CD14-positive monocyte (primary cell): Measurements from ENCODE around the gene CYP27C1. TPM values are rescaled to one million over a fixed set of nuclear protein-coding genes. Genes with fewer than 3 reads are reported as not detected.

Experiments used
- DNase-seq, 3 donors: peaks; one replicate each; pipeline ENCODE4 v3.0.0-alpha.2; 2011 to 2022
- H2AFZ ChIP-seq: 2 replicates; pipeline ENCODE4 v1.6.0; 2012; ENCODE audit warnings: mild to moderate bottlenecking, low read depth, low read length, inconsistent platforms; ENCODE audit not compliant: insufficient read depth, poor library complexity, severe bottlenecking
- H3K27ac ChIP-seq, 2 donors: 1 replicate in 1 of 2; 2 replicates in 1 of 2; pipeline ENCODE4 v1.5.1; 2012 to 2013; ENCODE audit warnings: low read length in 2 of 2, control low read depth in 1 of 2, inconsistent platforms in 1 of 2, low read depth in 1 of 2, mild to moderate bottlenecking in 1 of 2
- H3K27me3 ChIP-seq, 2 donors: one replicate each; pipeline versions ENCODE4 v1.6.0 to v1.6.1; 2011 to 2013; ENCODE audit warnings: low read length in 2 of 2; ENCODE audit not compliant: control insufficient read depth in 2 of 2, insufficient read depth in 2 of 2
- H3K36me3 ChIP-seq, 2 donors: replicated peaks in 1 of 2; 1 replicate in 1 of 2; 2 replicates in 1 of 2; pipeline versions ENCODE4 v1.5.1 to v1.6.1; 2012 to 2013; ENCODE audit warnings: low read length in 2 of 2, control low read depth in 1 of 2, inconsistent platforms in 1 of 2, mild to moderate bottlenecking in 1 of 2; ENCODE audit not compliant: insufficient read depth in 2 of 2, control insufficient read depth in 1 of 2
- H3K4me1 ChIP-seq, 2 donors: 1 replicate in 1 of 2; 2 replicates in 1 of 2; pipeline versions ENCODE4 v1.5.1 to v1.6.1; 2012 to 2013; ENCODE audit warnings: low read length in 2 of 2, control low read depth in 1 of 2, inconsistent platforms in 1 of 2, mild to moderate bottlenecking in 1 of 2, moderate library complexity in 1 of 2; ENCODE audit not compliant: insufficient read depth in 2 of 2, control insufficient read depth in 1 of 2
- H3K4me2 ChIP-seq: replicated peaks from 2 replicates; pipeline ENCODE3; 2012; ENCODE audit warnings: low read length, moderate library complexity, mild to moderate bottlenecking; ENCODE audit not compliant: poor library complexity, severe bottlenecking; ENCODE audit errors: extremely low read depth
- H3K4me3 ChIP-seq, 3 experiments: fragments of 200-600 bp in 1 of 3; sonication (generic) in 1 of 3; replicated peaks in 1 of 3; 1 replicate in 2 of 3; 2 replicates in 1 of 3; pipeline ENCODE4 v1.5.1; 2011 to 2013; ENCODE audit warnings: low read length in 3 of 3, mild to moderate bottlenecking in 3 of 3, control low read depth in 2 of 3, low read depth in 2 of 3, inconsistent platforms in 1 of 3, moderate library complexity in 1 of 3
- H3K79me2 ChIP-seq: 2 replicates; pipeline ENCODE4 v1.6.0; 2012; ENCODE audit warnings: mild to moderate bottlenecking, control low read depth, inconsistent platforms, low read length, moderate library complexity; ENCODE audit not compliant: insufficient read depth
- H3K9ac ChIP-seq: 2 replicates; pipeline ENCODE4 v1.6.0; 2017; ENCODE audit warnings: low read length, mild to moderate bottlenecking; ENCODE audit not compliant: insufficient read depth, poor library complexity, severe bottlenecking
- H3K9me3 ChIP-seq, 2 donors: replicated peaks in 1 of 2; 1 replicate in 1 of 2; 2 replicates in 1 of 2; pipeline versions ENCODE4 v1.5.1 to v1.6.1; 2012 to 2013; ENCODE audit warnings: low read length in 2 of 2, control low read depth in 1 of 2; ENCODE audit not compliant: control insufficient read depth in 1 of 2, insufficient read depth in 1 of 2
- H4K20me1 ChIP-seq: 2 replicates; pipeline ENCODE4 v1.6.0; 2012; ENCODE audit warnings: mild to moderate bottlenecking, low read length, control low read depth, moderate library complexity; ENCODE audit not compliant: insufficient read depth
- H3K27ac Mint-ChIP-seq, 7 donors: one replicate each; pipeline ENCODE4 v1.8.0; 2020; ENCODE audit warnings: mild to moderate bottlenecking in 7 of 7, mixed read lengths in 7 of 7, moderate library complexity in 6 of 7, inconsistent platforms in 2 of 7
- H3K27me3 Mint-ChIP-seq, 3 donors: one replicate each; pipeline ENCODE4 v1.8.0; 2021 to 2022; ENCODE audit warnings: low read depth in 3 of 3, mild to moderate bottlenecking in 3 of 3, mixed read lengths in 3 of 3, moderate library complexity in 3 of 3, inconsistent platforms in 1 of 3
- H3K36me3 Mint-ChIP-seq, 2 donors: one replicate each; pipeline ENCODE4 v1.8.0; 2020; ENCODE audit warnings: mixed read lengths in 2 of 2, inconsistent platforms in 1 of 2, mild to moderate bottlenecking in 1 of 2
- H3K4me1 Mint-ChIP-seq: one replicate; pipeline ENCODE4 v1.8.0; 2020; ENCODE audit warnings: mild to moderate bottlenecking, mixed read lengths
- H3K4me3 Mint-ChIP-seq, 2 donors: one replicate each; pipeline ENCODE4 v1.8.0; 2020; ENCODE audit warnings: mild to moderate bottlenecking in 2 of 2, mixed read lengths in 2 of 2, moderate library complexity in 1 of 2
- H3K9me3 Mint-ChIP-seq, 7 donors: one replicate each; pipeline ENCODE4 v1.8.0; 2020 to 2022; ENCODE audit warnings: mixed read lengths in 7 of 7, mild to moderate bottlenecking in 6 of 7, moderate library complexity in 6 of 7, inconsistent platforms in 2 of 7
- WGBS: methylation state at CpG from one replicate; pipeline ENCODE4 v1.1.5; 2013; ENCODE audit warnings: missing lambda C conversion rate; ENCODE audit not compliant: insufficient coverage; 5-methylcytosine and 5-hydroxymethylcytosine counted together
- intact Hi-C, 2 donors: fragments of 100-400 bp; cut with micrococcal nuclease; formaldehyde crosslinking; loops; one replicate each; pipeline versions ENCODE4 v1.15.0 to v1.15.1; 2023
- polyA plus RNA-seq, 3 donors: library from polyadenylated mRNA; depleted of rRNA in 1 of 3; unstranded in 2 of 3; stranded (reverse) in 1 of 3; fragments of 300-500 nt in 2 of 3; fragments of >200 nt in 1 of 3; fragmentation: Illumina TruSeq in 2 of 3; gene quantifications; 1 replicate in 2 of 3; 2 replicates in 1 of 3; pipeline ENCODE4 v1.2.3, GENCODE V29; 2012 to 2021
- TF ChIP-seq, protein P1 (sequence below): fragments of 200-600 bp; IDR thresholded peaks from one replicate; pipeline ENCODE4 v1.8.0; 2022; ENCODE audit warnings: antibody characterized with exemption, mild to moderate bottlenecking

CYP27C1 gene
- polyA plus RNA-seq, 3 donors: not detected

- H3K36me3 Mint-ChIP-seq: peaks cover 4 to 15% of the 10 kb centered on the region in 2 donors
- intact Hi-C loops: no loop called here
- H3K27me3 Mint-ChIP-seq: peaks cover 86 to 90% (median 90%) of the 10 kb centered on the region in 3 donors
- Histone ChIP-seq H3K9me3 (peaks cover 0 to 32% of the 10 kb centered on the region in 2 donors), H3K27ac (no peak overlapping the region), H3K79me2 (no peaks in the 10 kb centered on the region), H3K4me3 (no peak overlapping the region), H3K4me1 (peaks cover 13 to 14% of the 10 kb centered on the region in 2 donors), H3K4me2 (no peak overlapping the region), H3K36me3 (no peaks in the 10 kb centered on the region), H2AFZ (peak overlapping the region; percentile 3), H3K27me3 (peaks cover 63 to 92% of the 10 kb centered on the region in 2 donors), H3K9ac (no peak overlapping the region), H4K20me1 (no peaks in the 10 kb centered on the region)
- H3K9me3 Mint-ChIP-seq: peaks cover 2 to 40% (median 25%) of the 10 kb centered on the region in 7 donors
- TF ChIP-seq, protein P1, sequence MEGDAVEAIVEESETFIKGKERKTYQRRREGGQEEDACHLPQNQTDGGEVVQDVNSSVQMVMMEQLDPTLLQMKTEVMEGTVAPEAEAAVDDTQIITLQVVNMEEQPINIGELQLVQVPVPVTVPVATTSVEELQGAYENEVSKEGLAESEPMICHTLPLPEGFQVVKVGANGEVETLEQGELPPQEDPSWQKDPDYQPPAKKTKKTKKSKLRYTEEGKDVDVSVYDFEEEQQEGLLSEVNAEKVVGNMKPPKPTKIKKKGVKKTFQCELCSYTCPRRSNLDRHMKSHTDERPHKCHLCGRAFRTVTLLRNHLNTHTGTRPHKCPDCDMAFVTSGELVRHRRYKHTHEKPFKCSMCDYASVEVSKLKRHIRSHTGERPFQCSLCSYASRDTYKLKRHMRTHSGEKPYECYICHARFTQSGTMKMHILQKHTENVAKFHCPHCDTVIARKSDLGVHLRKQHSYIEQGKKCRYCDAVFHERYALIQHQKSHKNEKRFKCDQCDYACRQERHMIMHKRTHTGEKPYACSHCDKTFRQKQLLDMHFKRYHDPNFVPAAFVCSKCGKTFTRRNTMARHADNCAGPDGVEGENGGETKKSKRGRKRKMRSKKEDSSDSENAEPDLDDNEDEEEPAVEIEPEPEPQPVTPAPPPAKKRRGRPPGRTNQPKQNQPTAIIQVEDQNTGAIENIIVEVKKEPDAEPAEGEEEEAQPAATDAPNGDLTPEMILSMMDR: no peak
- peaks cover 16% of the 10 kb centered on the region for H3K4me1 Mint-ChIP-seq
- 11% methylated on average over 15 of the region's 31 CpGs for WGBS
- peak overlapping the region in 2 of 7 donors; percentile 57 to 58 for H3K27ac Mint-ChIP-seq
- peak overlapping the region in 1 of 2 donors; percentile 88 for H3K4me3 Mint-ChIP-seq
- peak in 1 of 3 donors; percentile 10 for DNase-seq
Observed at GRCh38 chr2:127220768-127221527, 849 bp upstream of the CYP27C1 start.

DNA sequence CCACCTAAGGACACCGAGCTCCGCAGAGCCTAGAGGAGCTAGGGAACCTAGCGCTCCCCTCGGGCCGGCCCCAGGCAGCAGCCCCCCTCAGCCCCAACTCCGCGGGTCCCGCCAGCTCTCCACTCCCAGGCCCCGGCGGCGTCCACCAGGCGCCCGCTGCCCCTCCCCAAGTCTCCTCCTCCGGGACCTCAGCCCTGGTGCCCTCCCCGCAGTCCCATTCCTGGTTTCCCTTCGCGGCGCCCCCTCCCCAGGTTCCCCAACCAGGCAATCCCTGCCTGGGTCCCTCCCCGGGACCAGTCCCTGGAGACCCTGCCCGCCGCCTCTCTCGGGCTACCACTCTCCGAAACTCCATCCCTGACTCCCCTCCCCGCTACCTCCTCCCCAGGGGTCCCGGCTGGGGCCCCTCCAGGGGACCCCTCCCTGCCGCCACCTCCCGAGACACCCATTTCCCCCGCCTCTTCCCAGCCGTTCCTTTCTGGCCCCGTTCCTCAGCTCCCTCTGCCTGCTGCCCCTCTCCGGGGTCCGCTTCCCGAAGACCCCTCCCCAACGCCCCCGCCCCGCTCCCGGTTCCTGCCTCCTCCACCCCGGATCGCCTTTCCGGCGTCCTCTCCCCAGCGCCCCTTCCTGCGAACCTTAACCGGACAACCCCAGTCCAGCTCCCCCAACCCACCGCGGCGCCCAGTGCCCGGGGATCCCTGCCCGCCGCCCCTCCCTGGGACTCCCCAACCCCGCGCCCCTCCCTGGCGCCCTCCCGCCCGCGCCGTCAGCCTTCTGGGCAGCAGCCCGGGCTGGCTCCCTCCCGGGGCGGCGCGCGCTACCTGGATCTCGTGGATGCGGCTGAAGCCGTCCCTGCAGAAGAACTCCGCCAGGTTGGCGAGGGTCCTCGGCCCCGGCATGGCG is 678 bp downstream of the CYP27C1 start:
- Histone ChIP-seq H2AFZ (no peak overlapping the region), H3K4me2 (peak overlapping the region; percentile 36), H3K36me3 (no peaks in the 10 kb centered on the region), H3K27ac (no peak overlapping the region), H3K27me3 (peaks cover 53 to 85% of the 10 kb centered on the region in 2 donors), H4K20me1 (no peaks in the 10 kb centered on the region), H3K9ac (no peak overlapping the region), H3K4me3 (peak overlapping the region in 1 of 3 experiments; percentile 5), H3K9me3 (peaks cover 0 to 32% of the 10 kb centered on the region in 2 donors), H3K79me2 (no peaks in the 10 kb centered on the region), H3K4me1 (peaks cover 13 to 14% of the 10 kb centered on the region in 2 donors)
- Mint-ChIP-seq H3K4me3 (peak overlapping the region in 1 of 2 donors; percentile 80), H3K27me3 (peaks cover 79 to 85% (median 83%) of the 10 kb centered on the region in 3 donors), H3K27ac (no peak overlapping the region), H3K4me1 (peaks cover 16% of the 10 kb centered on the region), H3K36me3 (peaks cover 4 to 15% of the 10 kb centered on the region in 2 donors), H3K9me3 (peaks cover 2 to 40% (median 25%) of the 10 kb centered on the region in 7 donors)
- under 1% methylated on average over 61 of the region's 71 CpGs for WGBS
- TF ChIP-seq, protein P1: no peak
- DNase-seq: no peak
- intact Hi-C loops: no loop called here
